ENCODE results near the gene TDRD7. TPM values are rescaled to one million over a fixed set of nuclear protein-coding genes. Genes with fewer than 3 reads are reported as not detected.
A peak's percentile ranks its signal among the peaks of the same experiment; 100 is the strongest.
"Not testable (repeated sequence)": the region's sequence is repeated elsewhere in the genome, so short reads cannot be mapped to it uniquely, and the experiment has no call there.

TDRD7 gene
- total RNA-seq, 4 donors from 2014 or later, result 9.6 to 18.4 (median 10.8) TPM

DNA sequence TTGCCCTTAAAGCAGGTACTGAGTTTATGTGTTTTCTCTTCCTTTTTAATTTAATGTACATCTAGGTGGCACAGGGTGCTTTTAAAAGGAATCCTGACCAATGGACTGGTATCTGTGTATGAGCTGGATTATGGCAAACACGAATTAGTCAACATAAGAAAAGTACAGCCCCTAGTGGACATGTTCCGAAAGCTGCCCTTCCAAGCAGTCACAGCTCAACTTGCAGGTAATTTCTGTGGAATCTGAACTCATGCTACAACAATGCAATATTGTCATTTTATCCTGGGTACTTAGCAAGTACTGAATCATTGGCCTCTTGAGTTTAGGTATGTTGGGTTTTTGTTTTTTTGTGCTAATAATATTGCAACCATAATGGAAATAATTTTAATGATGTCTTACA lies 75.2 kb downstream of the TDRD7 start:
- WGBS, 2 donors, result 78 to 91% methylated on average over 2 of the region's 2 CpGs
- TF ChIP-seq POLR2A (IDR thresholded peaks at IDR 0.05), result no peak
- no peak for TF ChIP-seq EP300 (IDR thresholded peaks at IDR 0.05)
- TF ChIP-seq, protein P1, sequence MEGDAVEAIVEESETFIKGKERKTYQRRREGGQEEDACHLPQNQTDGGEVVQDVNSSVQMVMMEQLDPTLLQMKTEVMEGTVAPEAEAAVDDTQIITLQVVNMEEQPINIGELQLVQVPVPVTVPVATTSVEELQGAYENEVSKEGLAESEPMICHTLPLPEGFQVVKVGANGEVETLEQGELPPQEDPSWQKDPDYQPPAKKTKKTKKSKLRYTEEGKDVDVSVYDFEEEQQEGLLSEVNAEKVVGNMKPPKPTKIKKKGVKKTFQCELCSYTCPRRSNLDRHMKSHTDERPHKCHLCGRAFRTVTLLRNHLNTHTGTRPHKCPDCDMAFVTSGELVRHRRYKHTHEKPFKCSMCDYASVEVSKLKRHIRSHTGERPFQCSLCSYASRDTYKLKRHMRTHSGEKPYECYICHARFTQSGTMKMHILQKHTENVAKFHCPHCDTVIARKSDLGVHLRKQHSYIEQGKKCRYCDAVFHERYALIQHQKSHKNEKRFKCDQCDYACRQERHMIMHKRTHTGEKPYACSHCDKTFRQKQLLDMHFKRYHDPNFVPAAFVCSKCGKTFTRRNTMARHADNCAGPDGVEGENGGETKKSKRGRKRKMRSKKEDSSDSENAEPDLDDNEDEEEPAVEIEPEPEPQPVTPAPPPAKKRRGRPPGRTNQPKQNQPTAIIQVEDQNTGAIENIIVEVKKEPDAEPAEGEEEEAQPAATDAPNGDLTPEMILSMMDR (IDR thresholded peaks at IDR 0.05), result no peak
- no peak for DNase-seq (ENCODE audit: low spot score in 2 of 2)

DNA sequence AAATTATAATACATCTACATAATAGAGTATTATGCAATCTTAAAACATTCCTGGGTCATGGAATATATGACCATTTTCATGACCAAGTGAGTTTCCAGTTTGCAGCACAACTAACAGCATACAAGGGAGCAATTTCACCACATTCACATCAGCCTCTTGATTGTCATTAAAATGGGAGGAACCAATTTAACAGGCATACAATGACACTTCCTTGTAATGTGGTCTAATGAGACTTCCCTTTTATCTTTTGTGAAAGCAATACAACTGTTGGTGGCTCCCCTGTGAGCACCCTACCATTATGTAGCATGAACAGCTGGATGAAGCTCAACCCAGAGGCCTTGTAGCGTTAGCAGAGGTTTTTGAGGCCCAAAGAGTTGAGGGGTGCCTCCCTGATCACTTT lies 76.0 kb downstream of the TDRD7 start:
- 90 to 94% methylated on average over 1 of the region's 1 CpG for WGBS, 2 donors
- Histone ChIP-seq H3K4me1 (peaks cover 0 to 10% (median 0%) of the 10 kb centered on the region in 4 donors), H3K4me3 (no peak overlapping the region), H3K27me3 (no peaks in the 10 kb centered on the region), H3K27ac (no peak overlapping the region), H3K9me3 (peaks cover 0 to 6% (median 2%) of the 10 kb centered on the region in 4 donors), H3K36me3 (peaks cover 0 to 40% (median 3%) of the 10 kb centered on the region in 3 donors)
- TF ChIP-seq, protein P1 (IDR thresholded peaks at IDR 0.05), result no peak
- TF ChIP-seq EP300 (IDR thresholded peaks at IDR 0.05) (no peak), POLR2A (IDR thresholded peaks at IDR 0.05) (no peak)
- DNase-seq (ENCODE audit: low spot score in 2 of 2), result no peak

More for the DNA sequence above, 75.2 kb downstream of the TDRD7 start:
- no peak overlapping the region for H3K4me3 ChIP-seq
- H3K36me3 ChIP-seq, result peaks cover 0 to 47% (median 0%) of the 10 kb centered on the region in 3 donors
- H3K9me3 ChIP-seq, result peaks cover 0 to 13% (median 2%) of the 10 kb centered on the region in 4 donors
- H3K27ac ChIP-seq, result no peak overlapping the region
- no peaks in the 10 kb centered on the region for H3K27me3 ChIP-seq
- peaks cover 0 to 9% (median 0%) of the 10 kb centered on the region in 4 donors for H3K4me1 ChIP-seq

DNA sequence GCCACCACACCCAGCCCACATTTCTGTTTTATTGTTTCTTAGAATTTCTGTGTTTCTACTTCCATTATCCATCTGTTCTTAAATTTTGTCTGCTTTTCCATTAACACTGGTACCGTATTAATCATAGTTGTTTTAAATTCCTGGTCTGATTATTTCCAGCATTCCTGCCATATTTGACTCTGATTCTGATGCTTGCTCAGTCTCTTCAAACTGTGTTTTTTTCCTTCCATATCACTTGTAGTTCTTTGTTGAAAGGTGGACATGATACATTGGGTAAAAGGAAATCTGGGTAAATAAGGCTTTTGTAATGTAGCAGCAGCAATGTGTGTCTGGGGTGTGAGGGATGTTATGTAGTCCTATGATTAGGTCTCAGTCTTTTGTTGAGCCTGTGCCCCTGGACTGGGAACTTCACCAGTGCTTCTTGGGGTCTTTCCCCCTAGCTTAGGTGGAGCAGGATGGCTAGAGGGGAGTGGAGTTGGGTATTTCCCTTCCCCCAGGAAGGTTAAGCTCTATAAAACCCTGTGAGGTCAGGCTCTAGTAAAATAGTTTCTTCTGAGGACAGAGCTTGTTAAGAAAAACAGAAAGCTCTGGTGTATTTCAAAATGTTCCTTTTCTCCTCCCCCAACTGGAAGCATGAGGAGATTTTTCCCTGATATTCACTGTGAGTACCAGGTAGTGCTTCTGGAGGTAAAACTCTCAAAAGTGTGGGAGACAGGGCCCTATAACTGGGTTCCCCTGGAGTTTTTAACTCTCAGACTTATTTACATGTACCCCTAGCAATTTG lies 79.5 kb downstream of the TDRD7 start:
- no peaks in the 10 kb centered on the region for H3K27me3 ChIP-seq
- H3K27ac ChIP-seq, result peak overlapping the region in 1 of 4 donors; percentile 41
- no peak overlapping the region for H3K4me3 ChIP-seq
- 81 to 90% methylated on average over 1 of the region's 1 CpG for WGBS, 2 donors
- no peak for DNase-seq (ENCODE audit: low spot score in 2 of 2)
- peaks cover 0 to 36% (median 7%) of the 10 kb centered on the region in 3 donors for H3K36me3 ChIP-seq
- peaks cover 0 to 8% (median 0%) of the 10 kb centered on the region in 4 donors for H3K4me1 ChIP-seq
- H3K9me3 ChIP-seq, result peaks cover 0 to 6% (median 2%) of the 10 kb centered on the region in 4 donors
- TF ChIP-seq POLR2A (IDR thresholded peaks at IDR 0.05), result no peak
- no peak for TF ChIP-seq EP300 (IDR thresholded peaks at IDR 0.05)
- TF ChIP-seq, protein P1 (IDR thresholded peaks at IDR 0.05), result no peak

DNA sequence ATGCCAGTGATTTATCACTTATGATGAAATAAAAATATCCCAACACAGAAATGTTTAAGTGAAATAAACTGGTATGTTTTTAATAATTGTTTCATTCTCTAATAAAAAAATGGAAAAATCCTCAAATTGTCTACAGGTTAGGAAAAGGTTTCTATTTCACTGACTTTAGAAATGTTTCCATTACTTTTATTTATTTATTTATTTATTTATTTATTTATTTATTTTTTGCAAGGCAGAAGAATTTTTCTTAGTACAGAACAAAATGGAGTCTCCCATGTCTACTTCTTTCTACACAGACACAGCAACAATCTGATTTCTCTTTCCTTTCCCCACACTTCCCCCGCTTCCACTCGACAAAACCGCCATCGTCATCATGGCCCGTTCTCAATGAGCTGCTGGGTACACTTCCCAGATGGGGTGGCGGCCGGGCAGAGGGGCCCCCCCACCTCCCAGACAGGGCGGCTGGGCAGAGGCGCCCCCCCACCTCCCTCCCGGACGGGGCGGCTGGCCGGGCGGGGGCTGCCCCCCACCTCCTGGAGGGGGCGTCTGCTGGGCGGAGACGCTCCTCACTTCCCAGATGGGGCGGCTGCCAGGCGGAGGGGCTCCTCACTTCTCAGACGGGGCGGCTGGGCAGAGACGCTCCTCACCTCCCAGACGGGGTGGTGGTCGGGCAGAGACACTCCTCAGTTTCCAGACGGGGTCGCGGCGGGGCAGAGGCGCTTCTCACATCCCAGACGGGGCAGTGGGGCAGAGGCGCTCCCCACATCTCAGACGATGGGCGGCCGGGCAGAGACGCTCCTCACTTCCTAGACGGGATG lies 85.9 kb downstream of the TDRD7 start:
- Histone ChIP-seq H3K36me3 (peaks cover 0 to 15% (median 5%) of the 10 kb centered on the region in 3 donors), H3K4me1 (peaks cover 0 to 23% (median 4%) of the 10 kb centered on the region in 4 donors)
- H3K27me3 ChIP-seq; H3K4me3 ChIP-seq; H3K9me3 ChIP-seq; DNase-seq (ENCODE audit: low spot score in 2 of 2); H3K27ac ChIP-seq: not testable (repeated sequence)
- WGBS, 2 donors, result 94 to 95% methylated on average over 33 to 36 of the region's 36 CpGs

DNA sequence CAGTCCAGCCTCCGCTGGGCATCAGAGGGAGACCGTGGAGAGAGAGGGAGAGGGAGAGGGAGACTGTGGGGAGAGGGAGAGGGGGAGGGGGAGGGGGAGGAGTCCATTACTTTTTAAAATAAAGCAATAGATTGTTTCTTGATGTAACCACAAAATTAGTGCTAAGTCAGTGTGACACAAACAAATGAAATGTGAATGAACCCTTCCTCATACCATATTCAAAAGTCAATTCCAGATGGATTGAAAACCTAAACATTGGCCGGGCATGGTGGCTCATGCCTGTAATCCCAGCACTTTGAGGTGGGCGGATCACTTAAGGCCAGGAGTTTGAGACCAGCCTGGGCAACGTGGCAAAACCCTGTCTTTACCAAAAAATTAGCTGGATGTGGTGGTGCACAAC lies 87.0 kb downstream of the TDRD7 start:
- peaks cover 0 to 15% (median 0%) of the 10 kb centered on the region in 3 donors for H3K36me3 ChIP-seq
- H3K27me3 ChIP-seq; H3K27ac ChIP-seq; H3K9me3 ChIP-seq; DNase-seq (ENCODE audit: low spot score in 2 of 2); H3K4me3 ChIP-seq: not testable (repeated sequence)
- WGBS, 2 donors, result 85 to 86% methylated on average over 5 of the region's 5 CpGs
- H3K4me1 ChIP-seq, result peaks cover 0 to 34% (median 6%) of the 10 kb centered on the region in 4 donors
